ENCODE results near the gene RFX7. TPM values are rescaled to one million over a fixed set of nuclear protein-coding genes. Genes with fewer than 3 reads are reported as not detected.

RFX7 gene
- total RNA-seq, 1 experiment from 2014 or later = 18.1 TPM

DNA sequence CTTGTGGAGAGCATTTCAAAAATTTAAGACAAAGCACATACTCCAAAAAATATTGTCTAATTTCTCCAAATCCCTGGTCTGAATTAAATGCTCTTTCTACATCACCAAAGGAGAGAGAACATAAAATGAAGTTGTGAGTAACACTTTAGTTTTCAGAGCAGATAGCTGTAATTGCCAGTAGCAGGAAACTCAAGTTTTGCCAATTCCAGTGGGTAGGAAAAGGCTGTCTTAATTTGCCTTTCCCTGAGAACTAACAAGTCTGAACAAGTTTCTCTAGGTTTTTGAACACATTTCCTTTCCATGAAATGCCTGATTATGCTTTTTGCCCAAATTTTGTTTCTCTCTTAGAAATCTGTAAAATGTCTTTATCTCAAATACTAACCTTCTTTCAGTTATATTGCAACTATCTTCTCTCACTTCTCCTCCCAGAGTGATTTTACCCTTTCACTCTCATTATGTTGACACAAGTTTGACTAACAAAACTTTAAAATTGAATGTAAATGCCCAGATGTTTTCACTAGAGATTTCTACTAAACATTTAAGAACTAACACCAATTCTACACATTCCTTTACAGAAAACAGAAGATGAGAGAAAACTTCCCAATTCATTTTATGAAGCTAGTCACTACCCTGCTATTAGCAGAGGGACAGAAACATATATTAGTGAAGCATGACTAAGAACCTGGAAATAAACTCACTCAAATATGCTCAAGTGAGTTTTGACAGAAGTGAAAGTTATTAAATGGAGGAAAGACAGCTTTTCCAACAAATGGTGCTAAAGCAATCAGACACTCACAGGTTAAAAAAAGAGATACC is 38.4 kb downstream of the RFX7 start:
- ChIA-PET CTCF (interaction anchor here (0.6 kb wide), 1 partner anchor 9 kb away, joined by 3 read pairs; no protein-coding TSS in a partner anchor), POLR2A (no interaction called here), RAD21 (ENCODE audit: low non-redundant PET in 1 of 2, low total read pairs in 2 of 2, uncharacterized antibody in 2 of 2, unreplicated experiment in 2 of 2) (no interaction called here)
- intact Hi-C loops (cut with micrococcal nuclease) = no loop called here
- DNase-seq (ENCODE audit: low read depth, low spot score) = no peak
- Histone ChIP-seq H3K4me3 (replicated peaks in 1 of 2; ENCODE audit: low read depth in 1 of 2, low read length in 2 of 2) (no peak overlapping the region), H2AFZ (ENCODE audit: low read depth, low read length, poor library complexity, severe bottlenecking) (no peak overlapping the region), H4K20me1 (ENCODE audit: insufficient read depth) (no peaks in the 10 kb centered on the region), H3K27me3 (ENCODE audit: insufficient read depth, low read length) (no peaks in the 10 kb centered on the region), H3K4me2 (ENCODE audit: low read length) (no peak overlapping the region), H3K9ac (ENCODE audit: low read length) (no peak overlapping the region), H3K4me1 (ENCODE audit: control insufficient read depth in 1 of 2, insufficient read depth in 2 of 2, low read length in 2 of 2) (no peaks in the 10 kb centered on the region), H3K9me3 (ENCODE audit: control insufficient read depth in 1 of 2, insufficient read depth in 1 of 2, low read depth in 1 of 2, low read length in 2 of 2) (no peaks in the 10 kb centered on the region), H3K9me2 (ENCODE audit: insufficient read depth) (no peaks in the 10 kb centered on the region), H3K36me3 (ENCODE audit: control insufficient read depth in 1 of 2, insufficient read depth in 2 of 2, low read length in 2 of 2) (no peaks in the 10 kb centered on the region), H3K27ac (ENCODE audit: low read depth, low read length) (no peak overlapping the region), H3K79me2 (ENCODE audit: insufficient read depth, low read length) (peaks cover 65% of the 10 kb centered on the region)
- no TSS peak for BruUV-seq (replicated peaks)
- no peak for TF ChIP-seq ZFX (IDR thresholded peaks at IDR 0.05)
- TF ChIP-seq, protein P1, sequence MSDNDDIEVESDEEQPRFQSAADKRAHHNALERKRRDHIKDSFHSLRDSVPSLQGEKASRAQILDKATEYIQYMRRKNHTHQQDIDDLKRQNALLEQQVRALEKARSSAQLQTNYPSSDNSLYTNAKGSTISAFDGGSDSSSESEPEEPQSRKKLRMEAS (IDR thresholded peaks at IDR 0.05) = no peak
- no peak for TF ChIP-seq CBX3 (IDR thresholded peaks at IDR 0.05; ENCODE audit: low read depth)
- no peak for TF ChIP-seq FOSL1 (IDR thresholded peaks at IDR 0.05; ENCODE audit: low read depth)
- TF ChIP-seq, protein P2, sequence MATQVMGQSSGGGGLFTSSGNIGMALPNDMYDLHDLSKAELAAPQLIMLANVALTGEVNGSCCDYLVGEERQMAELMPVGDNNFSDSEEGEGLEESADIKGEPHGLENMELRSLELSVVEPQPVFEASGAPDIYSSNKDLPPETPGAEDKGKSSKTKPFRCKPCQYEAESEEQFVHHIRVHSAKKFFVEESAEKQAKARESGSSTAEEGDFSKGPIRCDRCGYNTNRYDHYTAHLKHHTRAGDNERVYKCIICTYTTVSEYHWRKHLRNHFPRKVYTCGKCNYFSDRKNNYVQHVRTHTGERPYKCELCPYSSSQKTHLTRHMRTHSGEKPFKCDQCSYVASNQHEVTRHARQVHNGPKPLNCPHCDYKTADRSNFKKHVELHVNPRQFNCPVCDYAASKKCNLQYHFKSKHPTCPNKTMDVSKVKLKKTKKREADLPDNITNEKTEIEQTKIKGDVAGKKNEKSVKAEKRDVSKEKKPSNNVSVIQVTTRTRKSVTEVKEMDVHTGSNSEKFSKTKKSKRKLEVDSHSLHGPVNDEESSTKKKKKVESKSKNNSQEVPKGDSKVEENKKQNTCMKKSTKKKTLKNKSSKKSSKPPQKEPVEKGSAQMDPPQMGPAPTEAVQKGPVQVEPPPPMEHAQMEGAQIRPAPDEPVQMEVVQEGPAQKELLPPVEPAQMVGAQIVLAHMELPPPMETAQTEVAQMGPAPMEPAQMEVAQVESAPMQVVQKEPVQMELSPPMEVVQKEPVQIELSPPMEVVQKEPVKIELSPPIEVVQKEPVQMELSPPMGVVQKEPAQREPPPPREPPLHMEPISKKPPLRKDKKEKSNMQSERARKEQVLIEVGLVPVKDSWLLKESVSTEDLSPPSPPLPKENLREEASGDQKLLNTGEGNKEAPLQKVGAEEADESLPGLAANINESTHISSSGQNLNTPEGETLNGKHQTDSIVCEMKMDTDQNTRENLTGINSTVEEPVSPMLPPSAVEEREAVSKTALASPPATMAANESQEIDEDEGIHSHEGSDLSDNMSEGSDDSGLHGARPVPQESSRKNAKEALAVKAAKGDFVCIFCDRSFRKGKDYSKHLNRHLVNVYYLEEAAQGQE (IDR thresholded peaks at IDR 0.05; ENCODE audit: low read depth) = no peak
- no peak for TF ChIP-seq JUND (IDR thresholded peaks at IDR 0.05)
- TF ChIP-seq, protein P3, sequence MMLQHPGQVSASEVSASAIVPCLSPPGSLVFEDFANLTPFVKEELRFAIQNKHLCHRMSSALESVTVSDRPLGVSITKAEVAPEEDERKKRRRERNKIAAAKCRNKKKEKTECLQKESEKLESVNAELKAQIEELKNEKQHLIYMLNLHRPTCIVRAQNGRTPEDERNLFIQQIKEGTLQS (IDR thresholded peaks at IDR 0.05) = no peak
- TF ChIP-seq CEBPB (IDR thresholded peaks at IDR 0.05; ENCODE audit: low read depth) = no peak
- TF ChIP-seq TCF7L2 (IDR thresholded peaks at IDR 0.05; ENCODE audit: borderline replicate concordance, extremely low read depth, insufficient read depth, insufficient read length) = no peak
- no peak for TF ChIP-seq POLR2A (IDR thresholded peaks at IDR 0.05; ENCODE audit: borderline replicate concordance, extremely low read depth, insufficient read depth, insufficient read length)
- TF ChIP-seq POLR2AphosphoS5 (IDR thresholded peaks at IDR 0.05; ENCODE audit: low read depth, low read length) = no peak
- TF ChIP-seq, protein P4, sequence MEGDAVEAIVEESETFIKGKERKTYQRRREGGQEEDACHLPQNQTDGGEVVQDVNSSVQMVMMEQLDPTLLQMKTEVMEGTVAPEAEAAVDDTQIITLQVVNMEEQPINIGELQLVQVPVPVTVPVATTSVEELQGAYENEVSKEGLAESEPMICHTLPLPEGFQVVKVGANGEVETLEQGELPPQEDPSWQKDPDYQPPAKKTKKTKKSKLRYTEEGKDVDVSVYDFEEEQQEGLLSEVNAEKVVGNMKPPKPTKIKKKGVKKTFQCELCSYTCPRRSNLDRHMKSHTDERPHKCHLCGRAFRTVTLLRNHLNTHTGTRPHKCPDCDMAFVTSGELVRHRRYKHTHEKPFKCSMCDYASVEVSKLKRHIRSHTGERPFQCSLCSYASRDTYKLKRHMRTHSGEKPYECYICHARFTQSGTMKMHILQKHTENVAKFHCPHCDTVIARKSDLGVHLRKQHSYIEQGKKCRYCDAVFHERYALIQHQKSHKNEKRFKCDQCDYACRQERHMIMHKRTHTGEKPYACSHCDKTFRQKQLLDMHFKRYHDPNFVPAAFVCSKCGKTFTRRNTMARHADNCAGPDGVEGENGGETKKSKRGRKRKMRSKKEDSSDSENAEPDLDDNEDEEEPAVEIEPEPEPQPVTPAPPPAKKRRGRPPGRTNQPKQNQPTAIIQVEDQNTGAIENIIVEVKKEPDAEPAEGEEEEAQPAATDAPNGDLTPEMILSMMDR (IDR thresholded peaks at IDR 0.05 in 2 of 3, conservative IDR thresholded peaks at IDR 0.05 in 1 of 3; ENCODE audit: borderline replicate concordance in 1 of 3, insufficient read depth in 1 of 3, low read depth in 2 of 3, low read length in 2 of 3) = no peak
- TF ChIP-seq SIN3A (IDR thresholded peaks at IDR 0.05; ENCODE audit: low read depth) = no peak
- TF ChIP-seq EZH2 (IDR thresholded peaks at IDR 0.05) = no peak
- no peak for TF ChIP-seq EGR1 (IDR thresholded peaks at IDR 0.05; ENCODE audit: low read depth)
- no peak for TF ChIP-seq EZH2phosphoT487 (IDR thresholded peaks at IDR 0.05; ENCODE audit: borderline replicate concordance)
- ATAC-seq = no peak
